NCI-H128 (cell line): Measurements from ENCODE around the gene FAM120B.

Experiments
- DNase-seq: peaks from one replicate; lab custom pipeline; 2025; ENCODE audit not compliant: unreplicated experiment; lab: John Stamatoyannopoulos, UW

The FAM120B gene

GRCh38 chr6:170454512-170455285 is 148.1 kb downstream of the FAM120B start:
- DNase-seq, result no peak

- DNase-seq, result no peak
Observed at GRCh38 chr6:170455335-170455979, 148.9 kb downstream of the FAM120B start.

GRCh38 chr6:170456334-170456733 is 149.8 kb downstream of the FAM120B start:
- no peak for DNase-seq
